MM.1S (cell line): ENCODE measurements around the gene C1D.

ENCODE experiments used
- CTCF ChIP-seq: fragments of 300-600 bp; sonication (generic); IDR thresholded peaks from 2 replicates; pipeline ENCODE4 v1.5.1; 2016; ENCODE audit warnings: antibody characterized with exemption, low read length, mixed read lengths
- EZH2phosphoT487 ChIP-seq: fragments of 300-600 bp; sonication (generic); IDR thresholded peaks from 2 replicates; pipeline ENCODE4 v1.6.1; 2018; ENCODE audit warnings: antibody characterized with exemption, low read length

- TF ChIP-seq CTCF (no peak), EZH2phosphoT487 (no peak)
Measured at GRCh38 chr2:68100189-68100588, 37.4 kb upstream of the C1D start.
